ENCODE measurements around the gene PLEKHG3.

PLEKHG3 gene

GRCh38 chr14:64748995-64749714, 44.9 kb downstream of the PLEKHG3 start:
- Histone ChIP-seq H3K36me3 (ENCODE audit: insufficient read depth, low read length) (peaks cover 45% of the 10 kb centered on the region), H3K9me3 (ENCODE audit: insufficient read depth, low read depth, low read length) (no peaks in the 10 kb centered on the region), H3K4me3 (ENCODE audit: low read length) (no peak overlapping the region), H3K9ac (ENCODE audit: low read depth, low read length) (no peak overlapping the region), H3K27me3 (ENCODE audit: insufficient read depth, low read length) (no peaks in the 10 kb centered on the region), H3K27ac (ENCODE audit: low read depth, low read length) (no peak overlapping the region), H3K4me1 (ENCODE audit: insufficient read depth, low read length) (peaks cover 4% of the 10 kb centered on the region; the same call in 1 of the 2 replicates)
- 95% methylated on average over 51 of the region's 51 CpGs for WGBS

- Histone ChIP-seq H3K4me3 (ENCODE audit: low read length) (no peak overlapping the region), H3K27me3 (ENCODE audit: insufficient read depth, low read length) (no peaks in the 10 kb centered on the region), H3K9me3 (ENCODE audit: insufficient read depth, low read depth, low read length) (no peaks in the 10 kb centered on the region), H3K4me1 (ENCODE audit: insufficient read depth, low read length) (peaks cover 5% of the 10 kb centered on the region; the same call in 1 of the 2 replicates), H3K9ac (ENCODE audit: low read depth, low read length) (no peak overlapping the region), H3K27ac (ENCODE audit: low read depth, low read length) (no peak overlapping the region), H3K36me3 (ENCODE audit: insufficient read depth, low read length) (peaks cover 13% of the 10 kb centered on the region; the same call in 1 of the 2 replicates)
- WGBS = 89% methylated on average over 6 of the region's 6 CpGs
These were observed 48.7 kb downstream of the PLEKHG3 start for GRCh38 chr14:64752909-64753308.

GRCh38 chr14:64753374-64753773, 49.1 kb downstream of the PLEKHG3 start:
- H3K36me3 ChIP-seq (ENCODE audit: insufficient read depth, low read length) = peaks cover 10% of the 10 kb centered on the region; the same call in 1 of the 2 replicates
- H3K27ac ChIP-seq (ENCODE audit: low read depth, low read length) = no peak overlapping the region
- H3K4me3 ChIP-seq (ENCODE audit: low read length) = no peak overlapping the region
- H3K9me3 ChIP-seq (ENCODE audit: insufficient read depth, low read depth, low read length) = no peaks in the 10 kb centered on the region
- no peaks in the 10 kb centered on the region for H3K27me3 ChIP-seq (ENCODE audit: insufficient read depth, low read length)
- no peak overlapping the region for H3K9ac ChIP-seq (ENCODE audit: low read depth, low read length)
- 93% methylated on average over 13 of the region's 13 CpGs for WGBS
- H3K4me1 ChIP-seq (ENCODE audit: insufficient read depth, low read length) = peaks cover 9% of the 10 kb centered on the region; the same call in 1 of the 2 replicates

- 90% methylated on average over 4 of the region's 4 CpGs for WGBS
- Histone ChIP-seq H3K27ac (ENCODE audit: low read depth, low read length) (no peak overlapping the region), H3K27me3 (ENCODE audit: insufficient read depth, low read length) (no peaks in the 10 kb centered on the region), H3K4me1 (ENCODE audit: insufficient read depth, low read length) (peaks cover 12% of the 10 kb centered on the region; the same call in 1 of the 2 replicates), H3K9me3 (ENCODE audit: insufficient read depth, low read depth, low read length) (no peaks in the 10 kb centered on the region), H3K4me3 (ENCODE audit: low read length) (no peak overlapping the region), H3K9ac (ENCODE audit: low read depth, low read length) (no peak overlapping the region), H3K36me3 (ENCODE audit: insufficient read depth, low read length) (peaks cover 8% of the 10 kb centered on the region; the same call in 1 of the 2 replicates)
These were observed 49.8 kb downstream of the PLEKHG3 start for GRCh38 chr14:64753999-64754398.

- H3K4me3 ChIP-seq (ENCODE audit: low read length) = no peak overlapping the region
- H3K9ac ChIP-seq (ENCODE audit: low read depth, low read length) = no peak overlapping the region
- H3K4me1 ChIP-seq (ENCODE audit: insufficient read depth, low read length) = peaks cover 12% of the 10 kb centered on the region; the same call in 1 of the 2 replicates
- H3K36me3 ChIP-seq (ENCODE audit: insufficient read depth, low read length) = peaks cover 7% of the 10 kb centered on the region; the same call in 1 of the 2 replicates
- 90% methylated on average over 5 of the region's 5 CpGs for WGBS
- H3K27ac ChIP-seq (ENCODE audit: low read depth, low read length) = no peak overlapping the region
- H3K27me3 ChIP-seq (ENCODE audit: insufficient read depth, low read length) = no peaks in the 10 kb centered on the region
- no peaks in the 10 kb centered on the region for H3K9me3 ChIP-seq (ENCODE audit: insufficient read depth, low read depth, low read length)
These were observed 50.5 kb downstream of the PLEKHG3 start for GRCh38 chr14:64754685-64755084.

GRCh38 chr14:64755781-64756221, 51.6 kb downstream of the PLEKHG3 start:
- Histone ChIP-seq H3K4me1 (ENCODE audit: insufficient read depth, low read length) (peaks cover 12% of the 10 kb centered on the region; the same call in 1 of the 2 replicates), H3K9ac (ENCODE audit: low read depth, low read length) (no peak overlapping the region), H3K27ac (ENCODE audit: low read depth, low read length) (no peak overlapping the region), H3K36me3 (ENCODE audit: insufficient read depth, low read length) (no peaks in the 10 kb centered on the region; the same call in 1 of the 2 replicates), H3K27me3 (ENCODE audit: insufficient read depth, low read length) (no peaks in the 10 kb centered on the region), H3K9me3 (ENCODE audit: insufficient read depth, low read depth, low read length) (no peaks in the 10 kb centered on the region), H3K4me3 (ENCODE audit: low read length) (no peak overlapping the region)
- WGBS = 95% methylated on average over 8 of the region's 9 CpGs

GRCh38 chr14:64756712-64757111, 52.5 kb downstream of the PLEKHG3 start:
- Histone ChIP-seq H3K27ac (ENCODE audit: low read depth, low read length) (no peak overlapping the region), H3K4me3 (ENCODE audit: low read length) (no peak overlapping the region), H3K9ac (ENCODE audit: low read depth, low read length) (no peak overlapping the region), H3K9me3 (ENCODE audit: insufficient read depth, low read depth, low read length) (no peaks in the 10 kb centered on the region), H3K36me3 (ENCODE audit: insufficient read depth, low read length) (no peaks in the 10 kb centered on the region), H3K27me3 (ENCODE audit: insufficient read depth, low read length) (no peaks in the 10 kb centered on the region), H3K4me1 (ENCODE audit: insufficient read depth, low read length) (peaks cover 12% of the 10 kb centered on the region; the same call in 1 of the 2 replicates)
- WGBS = 94% methylated on average over 5 of the region's 5 CpGs

- Histone ChIP-seq H3K4me3 (ENCODE audit: low read length) (no peak overlapping the region), H3K9ac (ENCODE audit: low read depth, low read length) (no peak overlapping the region), H3K36me3 (ENCODE audit: insufficient read depth, low read length) (no peaks in the 10 kb centered on the region), H3K9me3 (ENCODE audit: insufficient read depth, low read depth, low read length) (no peaks in the 10 kb centered on the region), H3K27ac (ENCODE audit: low read depth, low read length) (no peak overlapping the region), H3K27me3 (ENCODE audit: insufficient read depth, low read length) (no peaks in the 10 kb centered on the region), H3K4me1 (ENCODE audit: insufficient read depth, low read length) (peaks cover 12% of the 10 kb centered on the region; the same call in 1 of the 2 replicates)
- 80% methylated on average over 1 of the region's 3 CpGs for WGBS
These were observed 53.4 kb downstream of the PLEKHG3 start for GRCh38 chr14:64757601-64758000.

GRCh38 chr14:64758025-64758521, 53.8 kb downstream of the PLEKHG3 start:
- Histone ChIP-seq H3K36me3 (ENCODE audit: insufficient read depth, low read length) (no peaks in the 10 kb centered on the region), H3K27ac (ENCODE audit: low read depth, low read length) (no peak overlapping the region), H3K27me3 (ENCODE audit: insufficient read depth, low read length) (no peaks in the 10 kb centered on the region), H3K9me3 (ENCODE audit: insufficient read depth, low read depth, low read length) (no peaks in the 10 kb centered on the region), H3K4me1 (ENCODE audit: insufficient read depth, low read length) (peaks cover 12% of the 10 kb centered on the region; the same call in 1 of the 2 replicates), H3K9ac (ENCODE audit: low read depth, low read length) (no peak overlapping the region), H3K4me3 (ENCODE audit: low read length) (no peak overlapping the region)
- WGBS = 65% methylated on average over 3 of the region's 3 CpGs

- Histone ChIP-seq H3K9ac (ENCODE audit: low read depth, low read length) (no peak overlapping the region), H3K9me3 (ENCODE audit: insufficient read depth, low read depth, low read length) (no peaks in the 10 kb centered on the region), H3K27ac (ENCODE audit: low read depth, low read length) (no peak overlapping the region), H3K27me3 (ENCODE audit: insufficient read depth, low read length) (no peaks in the 10 kb centered on the region), H3K4me3 (ENCODE audit: low read length) (no peak overlapping the region), H3K36me3 (ENCODE audit: insufficient read depth, low read length) (no peaks in the 10 kb centered on the region), H3K4me1 (ENCODE audit: insufficient read depth, low read length) (peaks cover 17% of the 10 kb centered on the region)
- WGBS = 80% methylated on average over 7 of the region's 7 CpGs
These were observed 54.7 kb downstream of the PLEKHG3 start for GRCh38 chr14:64758691-64759554.

GRCh38 chr14:64759555-64759938, 55.3 kb downstream of the PLEKHG3 start:
- no peaks in the 10 kb centered on the region for H3K36me3 ChIP-seq (ENCODE audit: insufficient read depth, low read length)
- no peak overlapping the region for H3K27ac ChIP-seq (ENCODE audit: low read depth, low read length)
- H3K4me3 ChIP-seq (ENCODE audit: low read length) = no peak overlapping the region
- H3K27me3 ChIP-seq (ENCODE audit: insufficient read depth, low read length) = peaks cover 4% of the 10 kb centered on the region; the same call in 1 of the 2 replicates
- H3K4me1 ChIP-seq (ENCODE audit: insufficient read depth, low read length) = peaks cover 23% of the 10 kb centered on the region
- H3K9ac ChIP-seq (ENCODE audit: low read depth, low read length) = no peak overlapping the region
- H3K9me3 ChIP-seq (ENCODE audit: insufficient read depth, low read depth, low read length) = no peaks in the 10 kb centered on the region
- 95% methylated on average over 6 of the region's 6 CpGs for WGBS
